22Rv1 (cell line): ENCODE data around the gene SHTN1.

Source experiments
- CTCF ChIP-seq: fragments of 450-650 bp; IDR thresholded peaks from 2 replicates; pipeline ENCODE4 v1.5.1; 2017; ENCODE audit warnings: mild to moderate bottlenecking
- ZFX ChIP-seq: fragments of 450-650 bp; IDR thresholded peaks from 2 replicates; pipeline ENCODE4 v1.6.1; 2017; ENCODE audit warnings: antibody characterized with exemption, borderline replicate concordance

GRCh38 chr10:116919164-116919563 lies 85.8 kb downstream of the SHTN1 start:
- TF ChIP-seq CTCF, result no peak
- TF ChIP-seq ZFX, result no peak
